ENCODE data around the gene SETBP1. TPM values are rescaled to one million over a fixed set of nuclear protein-coding genes. Genes with fewer than 3 reads are reported as not detected.

Gene SETBP1
- total and polyA plus RNA-seq, 2 of the 8 experiments (the other 6 are each of a cell fraction or from before 2014, with no cell fraction given): 2.0 to 6.5 TPM

DNA sequence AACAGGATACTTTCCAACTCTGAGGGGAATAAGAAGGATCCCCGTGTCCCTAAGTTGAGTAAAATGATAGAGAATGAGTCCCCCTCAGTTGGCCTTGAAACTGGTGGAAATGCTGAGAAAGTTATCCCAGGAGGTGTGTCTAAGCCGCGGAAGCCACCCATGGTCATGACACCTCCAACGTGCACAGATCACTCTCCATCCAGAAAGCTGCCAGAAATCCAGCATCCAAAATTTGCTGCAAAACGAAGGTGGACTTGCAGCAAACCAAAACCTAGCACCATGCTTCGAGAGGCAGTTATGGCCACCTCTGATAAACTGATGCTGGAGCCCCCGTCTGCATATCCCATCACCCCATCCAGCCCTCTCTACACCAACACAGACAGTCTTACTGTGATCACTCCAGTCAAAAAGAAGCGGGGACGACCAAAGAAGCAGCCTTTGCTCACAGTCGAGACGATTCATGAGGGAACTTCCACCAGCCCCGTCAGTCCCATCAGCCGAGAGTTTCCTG is 270.1 kb downstream of the SETBP1 start:
- Histone ChIP-seq H3K56ac (replicated peaks; ENCODE audit: insufficient read length, low read depth, low read length) (no peak overlapping the region), H3K9me3 (ENCODE audit: insufficient read depth in 2 of 2, low read depth in 1 of 2, low read length in 1 of 2) (no peaks in the 10 kb centered on the region), H3K9ac (replicated peaks in 1 of 4; ENCODE audit: extremely low read depth in 1 of 4, low read depth in 3 of 4, low read length in 3 of 4) (no peak overlapping the region), H4K91ac (replicated peaks; ENCODE audit: insufficient read length, low read length) (no peak overlapping the region), H3K4me2 (ENCODE audit: insufficient read depth in 1 of 2, low read depth in 2 of 2, low read length in 2 of 2) (no peak overlapping the region), H4K5ac (ENCODE audit: insufficient read length, low read depth, low read length) (no peak overlapping the region), H3K4ac (replicated peaks; ENCODE audit: insufficient read length, low read depth, low read length) (no peak overlapping the region), H3K27me3 (replicated peaks in 1 of 4; ENCODE audit: control insufficient read depth in 3 of 4, extremely low read depth in 1 of 4, insufficient read depth in 3 of 4, low read length in 3 of 4) (no peaks in the 10 kb centered on the region), H3K79me1 (ENCODE audit: low read depth, low read length) (no peaks in the 10 kb centered on the region), H2BK5ac (ENCODE audit: low read depth, low read length) (no peak overlapping the region), H2AK5ac (ENCODE audit: low read depth, low read length) (no peak overlapping the region), H4K20me1 (replicated peaks in 1 of 2; ENCODE audit: control insufficient read depth in 1 of 2, insufficient read depth in 2 of 2, low read length in 2 of 2) (peaks cover 0 to 2% of the 10 kb centered on the region in 2 experiments), H2BK12ac (ENCODE audit: low read depth, low read length) (no peak overlapping the region), H3K4me3 (ENCODE audit: extremely low read depth in 1 of 4, insufficient read depth in 2 of 4, low read depth in 3 of 4, low read length in 4 of 4) (no peak overlapping the region), H3K14ac (ENCODE audit: insufficient read length) (no peak overlapping the region), H3K36me3 (ENCODE audit: control insufficient read depth in 2 of 4, insufficient read depth in 4 of 4, low read length in 3 of 4) (no peaks in the 10 kb centered on the region; a peak in 1 of 8 replicates), H2BK20ac (ENCODE audit: low read length) (no peak overlapping the region), H3K23me2 (ENCODE audit: low read depth, low read length) (no peaks in the 10 kb centered on the region), H2BK120ac (replicated peaks; ENCODE audit: low read depth, low read length) (no peak overlapping the region), H3K79me2 (ENCODE audit: control insufficient read depth in 1 of 2, insufficient read depth in 2 of 2, low read length in 2 of 2) (no peaks in the 10 kb centered on the region), H3K18ac (ENCODE audit: extremely low read depth, low read length) (no peak overlapping the region), H3K27ac (ENCODE audit: low read depth, low read length) (no peak overlapping the region), H2AFZ (ENCODE audit: low read length) (no peak overlapping the region), H2BK15ac (ENCODE audit: low read length) (no peak overlapping the region), H3K23ac (ENCODE audit: insufficient read length) (no peak overlapping the region), H4K8ac (ENCODE audit: extremely low read depth, insufficient read depth, low read length) (no peak overlapping the region), H3K4me1 (replicated peaks in 1 of 4; ENCODE audit: control insufficient read depth in 3 of 4, insufficient read depth in 4 of 4, low read length in 3 of 4) (peaks cover 0 to 8% (median 3%) of the 10 kb centered on the region in 4 experiments; a peak in 3 of 7 replicates)
- POLR2A ChIA-PET (ENCODE audit: partially characterized antibody): no interaction called here
- DNase-seq (ENCODE audit: low read depth in 1 of 2, low spot score in 2 of 2): no peak
- no peak for FAIRE-seq
- WGBS, 2 experiments (ENCODE audit: extremely low coverage in 1 of 2, insufficient coverage in 1 of 2, insufficient read length in 1 of 2, insufficient replicate concordance in 2 of 2, low coverage in 1 of 2, low lambda C conversion rate in 2 of 2, missing lambda C conversion rate in 1 of 2): 90% methylated on average over 13 of the region's 13 CpGs; no CpG with 5 or more reads in 1 of the 2 experiments
- CTCF ChIA-PET (ENCODE audit: partially characterized antibody): interaction anchor here (0.6 to 1.4 kb wide), 2 partner anchors 49 to 76 kb away, joined by 3 read pairs; no protein-coding TSS in a partner anchor
- TF ChIP-seq, protein P1, sequence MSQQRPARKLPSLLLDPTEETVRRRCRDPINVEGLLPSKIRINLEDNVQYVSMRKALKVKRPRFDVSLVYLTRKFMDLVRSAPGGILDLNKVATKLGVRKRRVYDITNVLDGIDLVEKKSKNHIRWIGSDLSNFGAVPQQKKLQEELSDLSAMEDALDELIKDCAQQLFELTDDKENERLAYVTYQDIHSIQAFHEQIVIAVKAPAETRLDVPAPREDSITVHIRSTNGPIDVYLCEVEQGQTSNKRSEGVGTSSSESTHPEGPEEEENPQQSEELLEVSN (IDR thresholded peaks at IDR 0.05): no peak
- no peak for TF ChIP-seq RXRA (IDR thresholded peaks at IDR 0.05; ENCODE audit: insufficient read depth, low read depth, low read length)

All from H1 (cell line).